GM12873 (cell line): Measurements from ENCODE around the gene ZDHHC11B.

Experiments used
- CTCF ChIP-seq: IDR thresholded peaks from 2 replicates; pipeline ENCODE4 v1.5.1; 2012; ENCODE audit warnings: low read depth, mild to moderate bottlenecking, moderate library complexity, low read length, control low read depth; ENCODE audit not compliant: insufficient read depth; ENCODE audit errors: missing control alignments

The ZDHHC11B gene

DNA sequence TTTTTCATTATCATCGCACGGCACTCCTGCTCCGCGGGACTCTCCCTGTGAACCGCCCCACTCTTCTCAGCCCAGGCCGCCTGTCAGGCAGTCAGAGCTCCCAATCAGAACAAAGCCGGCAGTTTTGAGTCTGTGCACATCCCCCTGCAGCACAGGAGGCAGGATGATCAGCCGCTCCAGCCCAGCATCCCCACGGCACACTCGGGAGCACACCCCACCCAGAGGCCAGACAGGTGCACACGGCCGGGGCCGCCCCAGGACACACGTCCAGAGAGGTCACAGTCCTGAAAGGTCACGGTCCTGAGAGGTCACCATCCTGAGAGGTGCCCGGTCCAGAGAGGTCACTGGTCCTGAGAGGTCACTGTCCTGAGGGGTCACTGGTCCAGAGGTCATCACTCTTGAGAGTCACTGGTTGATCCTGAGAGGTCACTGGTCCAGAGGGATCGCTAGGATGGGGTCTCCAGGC is 99.7 kb downstream of the ZDHHC11B start:
- TF ChIP-seq CTCF = no peak

DNA sequence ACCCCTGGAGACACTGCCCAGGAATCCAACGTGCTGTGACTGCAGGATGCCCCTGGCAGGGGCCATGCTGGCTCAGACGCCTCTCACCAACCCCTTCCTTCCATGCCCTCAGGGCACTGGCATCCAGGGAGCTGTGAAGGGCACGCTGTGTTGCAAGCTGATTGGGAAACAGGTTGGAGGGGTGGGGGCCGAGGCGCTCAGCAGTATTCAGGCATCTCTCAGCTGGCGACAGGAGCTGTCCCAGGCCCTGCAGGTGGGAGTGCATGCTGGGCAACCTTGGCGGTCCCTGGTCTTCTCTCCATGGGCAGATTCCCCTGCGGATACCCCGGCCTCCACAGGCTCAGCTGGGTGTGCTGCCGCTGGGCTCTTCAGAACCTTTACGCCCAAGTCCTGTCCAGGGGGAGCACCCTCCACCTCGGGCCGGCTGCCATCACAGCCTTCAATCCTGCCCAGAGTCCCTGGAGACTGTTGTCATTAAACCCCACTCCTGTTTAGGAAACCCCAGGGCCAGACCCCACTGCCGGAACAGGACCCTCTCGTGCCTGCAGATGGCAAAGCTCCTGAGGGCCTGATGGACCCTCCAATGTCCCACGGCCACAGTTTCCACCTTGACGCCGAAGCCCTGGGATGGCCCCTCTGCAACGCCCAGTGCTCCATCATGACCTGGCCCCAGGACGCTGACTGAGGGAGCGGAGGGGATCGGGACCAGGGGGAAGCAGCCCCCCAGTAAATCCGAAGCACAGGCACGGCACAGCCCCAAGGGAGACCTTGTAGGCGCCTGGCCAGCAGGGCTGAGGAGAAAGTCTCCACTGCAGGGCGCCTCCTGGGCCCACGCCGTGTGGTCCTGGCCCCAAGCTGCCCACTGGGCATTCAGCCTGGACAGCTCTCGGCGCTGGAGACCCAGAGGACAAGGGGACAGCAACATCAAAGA is 100.7 kb downstream of the ZDHHC11B start:
- no peak for TF ChIP-seq CTCF

- TF ChIP-seq CTCF = no peak
Observed at GRCh38 chr5:677131-678101, 107.1 kb downstream of the ZDHHC11B start.

DNA sequence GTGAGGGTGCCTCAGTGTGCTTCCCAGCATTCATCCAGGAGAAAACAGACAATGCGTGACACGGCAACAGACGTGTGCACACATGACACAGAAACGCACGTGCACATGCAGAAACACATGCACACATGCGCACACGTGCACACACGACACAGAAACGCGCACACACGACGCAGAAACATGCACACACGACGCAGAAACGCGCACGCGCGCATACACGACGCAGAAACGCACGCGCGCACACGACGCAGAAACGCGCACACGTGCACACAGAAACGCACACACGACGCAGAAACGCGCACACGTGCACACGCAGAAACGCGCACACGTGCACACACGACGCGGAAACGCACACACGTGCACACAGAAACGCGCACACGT is 107.8 kb downstream of the ZDHHC11B start:
- no peak for TF ChIP-seq CTCF

DNA sequence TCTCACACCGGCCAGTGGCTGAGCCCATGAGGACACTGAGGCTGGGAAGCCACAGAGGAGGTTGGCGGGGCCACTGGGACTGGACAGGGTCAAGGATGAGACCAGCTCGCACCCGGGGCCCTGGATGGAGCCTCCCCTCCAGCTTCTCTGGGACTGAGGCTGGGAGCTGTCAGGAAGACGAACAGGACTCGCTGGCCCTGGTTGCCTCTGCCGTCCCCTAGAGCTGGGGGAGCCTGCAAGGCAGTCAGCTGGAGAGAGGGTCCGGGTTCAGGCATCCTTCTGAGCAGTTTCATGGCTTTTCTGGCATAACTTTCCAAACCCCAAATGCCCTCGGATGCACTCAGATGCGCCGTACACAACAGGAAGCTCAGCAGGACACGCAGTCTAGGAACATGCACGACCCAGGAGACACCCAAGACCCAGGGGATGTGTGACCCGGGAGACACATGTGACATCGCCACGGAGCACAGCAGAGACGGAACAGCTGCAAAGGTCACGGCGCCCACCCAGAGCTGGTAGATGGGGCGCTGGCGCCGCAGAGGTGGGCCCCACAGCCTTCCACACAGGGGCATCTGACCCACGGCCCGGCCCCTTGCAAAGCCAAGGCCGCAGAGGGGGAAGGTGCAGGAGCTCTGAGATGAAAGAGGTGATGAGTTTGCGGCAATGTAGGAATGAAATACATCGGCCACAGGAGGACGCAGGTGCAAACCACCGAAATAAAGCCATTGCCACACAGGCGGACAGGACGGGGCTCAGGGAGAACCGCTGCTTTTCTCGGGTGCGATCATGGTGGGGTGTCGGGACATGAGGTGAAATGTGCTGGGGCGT is 108.4 kb downstream of the ZDHHC11B start:
- no peak for TF ChIP-seq CTCF

- no peak for TF ChIP-seq CTCF
Observed at GRCh38 chr5:675111-675870, 109.2 kb downstream of the ZDHHC11B start.
